Left hindlimb (tissue), 1 donor: ENCODE data around the gene SDHC.
"Not testable (repeated sequence)": the region's sequence is repeated elsewhere in the genome, so short reads cannot be mapped to it uniquely, and the experiment has no call there.

ENCODE experiments used
- DNase-seq: peaks from one replicate; pipeline ENCODE4 v3.0.0-alpha.2; 2018

Gene SDHC

GRCh38 chr1:161311595-161312181, 2.5 kb upstream of the SDHC start:
- DNase-seq: no peak

GRCh38 chr1:161313554-161314200, 504 bp upstream of the SDHC start:
- DNase-seq: no peak

GRCh38 chr1:161315841-161316674, 1.9 kb downstream of the SDHC start:
- DNase-seq: not testable (repeated sequence)

GRCh38 chr1:161324020-161324419, 9.8 kb downstream of the SDHC start:
- no peak for DNase-seq

- no peak for DNase-seq
These were observed 16.2 kb downstream of the SDHC start for GRCh38 chr1:161330346-161330745.

- DNase-seq: no peak
These were observed 19.0 kb downstream of the SDHC start for GRCh38 chr1:161333166-161333565.

GRCh38 chr1:161335796-161336195, 21.6 kb downstream of the SDHC start:
- no peak for DNase-seq

GRCh38 chr1:161342177-161342576, 28.0 kb downstream of the SDHC start:
- DNase-seq: no peak

- no peak for DNase-seq
These were observed 28.6 kb downstream of the SDHC start for GRCh38 chr1:161342821-161343220.

- no peak for DNase-seq
These were observed 36.5 kb downstream of the SDHC start for GRCh38 chr1:161350671-161351070.

- DNase-seq: no peak
These were observed 37.3 kb downstream of the SDHC start for GRCh38 chr1:161351482-161351881.

GRCh38 chr1:161357073-161357472, 42.9 kb downstream of the SDHC start:
- no peak for DNase-seq

GRCh38 chr1:161359291-161359690, 45.1 kb downstream of the SDHC start:
- no peak for DNase-seq

GRCh38 chr1:161364332-161364731, 50.2 kb downstream of the SDHC start:
- DNase-seq: no peak

- DNase-seq: no peak
These were observed 51.0 kb downstream of the SDHC start for GRCh38 chr1:161365207-161365606.

- no peak for DNase-seq
These were observed 53.7 kb downstream of the SDHC start, which contains the start of gene CFAP126 for GRCh38 chr1:161367684-161368400. CFAP126 (minus strand) TSS chr1:161367876; CDS start chr1:161367868, 8 bp downstream.

GRCh38 chr1:161373442-161373841, 59.3 kb downstream of the SDHC start:
- no peak for DNase-seq

GRCh38 chr1:161374373-161374772, 60.2 kb downstream of the SDHC start:
- no peak for DNase-seq

- no peak for DNase-seq
These were observed 63.8 kb downstream of the SDHC start for GRCh38 chr1:161378014-161378413.

- no peak for DNase-seq
These were observed 64.9 kb downstream of the SDHC start for GRCh38 chr1:161379071-161379470.

GRCh38 chr1:161381707-161382106, 67.5 kb downstream of the SDHC start:
- no peak for DNase-seq

- no peak for DNase-seq
These were observed 68.2 kb downstream of the SDHC start for GRCh38 chr1:161382214-161383019.
